Endodermal cell (in vitro differentiated cells): ENCODE measurements around the gene ZNF750. TPM values are rescaled to one million over a fixed set of nuclear protein-coding genes. Genes with fewer than 3 reads are reported as not detected.

Experiments
- DNase-seq: peaks from one replicate; pipeline ENCODE4 v3.0.0-alpha.2; 2017
- H3K27ac ChIP-seq: 2 replicates; pipeline ENCODE4 v1.5.1; 2013; ENCODE audit warnings: mild to moderate bottlenecking, low read depth, low read length, moderate library complexity
- H3K27me3 ChIP-seq: 2 replicates; pipeline ENCODE4 v1.6.1; 2013; ENCODE audit warnings: mild to moderate bottlenecking, low read length, moderate library complexity; ENCODE audit not compliant: insufficient read depth, control insufficient read depth, poor library complexity, severe bottlenecking
- H3K36me3 ChIP-seq: 2 replicates; pipeline ENCODE4 v1.7.0; 2013; ENCODE audit warnings: mild to moderate bottlenecking, low read length, moderate library complexity; ENCODE audit not compliant: control insufficient read depth, insufficient read depth
- H3K4me1 ChIP-seq: one replicate; pipeline ENCODE4 v1.7.0; 2013; ENCODE audit warnings: low read length; ENCODE audit not compliant: control insufficient read depth, insufficient read depth
- H3K4me3 ChIP-seq: 2 replicates; pipeline ENCODE4 v1.5.1; 2013; ENCODE audit warnings: mild to moderate bottlenecking, low read length, moderate library complexity
- H3K9ac ChIP-seq: 2 replicates; pipeline ENCODE4 v1.6.1; 2013; ENCODE audit warnings: mild to moderate bottlenecking, low read length, moderate library complexity; ENCODE audit not compliant: poor library complexity, severe bottlenecking; ENCODE audit errors: extremely low read depth
- H3K9me3 ChIP-seq: 2 replicates; pipeline ENCODE4 v1.6.1; 2013; ENCODE audit warnings: mild to moderate bottlenecking, low read length, moderate library complexity; ENCODE audit not compliant: control insufficient read depth
- H3K27ac Mint-ChIP-seq: 2 replicates; pipeline ENCODE4 v1.8.0; 2020; ENCODE audit warnings: mixed read lengths
- H3K27me3 Mint-ChIP-seq: 2 replicates; pipeline ENCODE4 v1.8.0; 2021; ENCODE audit warnings: mild to moderate bottlenecking, mixed read lengths; ENCODE audit not compliant: insufficient read depth
- H3K36me3 Mint-ChIP-seq: 2 replicates; pipeline ENCODE4 v1.8.0; 2020; ENCODE audit warnings: low read depth, mixed read lengths
- H3K4me1 Mint-ChIP-seq: 2 replicates; pipeline ENCODE4 v1.8.0; 2020; ENCODE audit warnings: mixed read lengths
- H3K4me3 Mint-ChIP-seq: 2 replicates; pipeline ENCODE4 v1.8.0; 2020; ENCODE audit warnings: mild to moderate bottlenecking, moderate library complexity, mixed read lengths
- H3K9me3 Mint-ChIP-seq: 2 replicates; pipeline ENCODE4 v1.8.0; 2020; ENCODE audit warnings: mild to moderate bottlenecking, mixed read lengths
- CTCF ChIP-seq: fragments of 200-600 bp; sonication (generic); conservative IDR thresholded peaks from 2 replicates; pipeline ENCODE4 v1.5.0; 2021; ENCODE audit warnings: antibody characterized with exemption, mild to moderate bottlenecking
- WGBS, 2 experiments: methylation state at CpG; one replicate each; pipeline versions ENCODE4 v1.1.5 to v1.1.7; 2013; ENCODE audit warnings: missing lambda C conversion rate in 2 of 2, mixed read lengths in 1 of 2; ENCODE audit not compliant: insufficient coverage in 1 of 2, insufficient read length in 1 of 2; 5-methylcytosine and 5-hydroxymethylcytosine counted together
- total RNA-seq, 2 donors: library from RNA; stranded (reverse); fragmentation: NEBNext Ultra II Directional in 1 of 2; extraction: Animal tissue kit (Norgen Biotek cat#: 25700) in 1 of 2; gene quantifications; 2 replicates in 1 of 2; 3 replicates in 1 of 2; pipeline ENCODE4 v1.2.1, GENCODE V29; 2021

The ZNF750 gene
- total RNA-seq, 2 donors from 2014 or later, result not detected

- WGBS, 2 experiments, result 95 to 98% methylated on average over 23 to 27 of the region's 27 CpGs
- H3K36me3 ChIP-seq, result peaks cover 20% of the 10 kb centered on the region
- Mint-ChIP-seq H3K36me3 (peaks cover 32% of the 10 kb centered on the region), H3K4me3 (no peak overlapping the region), H3K4me1 (no peaks in the 10 kb centered on the region), H3K27ac (peak overlapping the region; percentile 22), H3K9me3 (no peaks in the 10 kb centered on the region), H3K27me3 (no peaks in the 10 kb centered on the region)
- no peak overlapping the region for H3K9ac ChIP-seq
- no peaks in the 10 kb centered on the region for H3K4me1 ChIP-seq
- H3K4me3 ChIP-seq, result no peak overlapping the region
- H3K27me3 ChIP-seq, result no peaks in the 10 kb centered on the region
- no peaks in the 10 kb centered on the region for H3K9me3 ChIP-seq
- DNase-seq, result no peak
- TF ChIP-seq CTCF, result no peak
- no peak overlapping the region for H3K27ac ChIP-seq
Observed at GRCh38 chr17:82887255-82888164, 47.7 kb upstream of the ZNF750 start.

- Histone ChIP-seq H3K9me3 (no peaks in the 10 kb centered on the region), H3K27me3 (no peaks in the 10 kb centered on the region), H3K36me3 (peaks cover 13% of the 10 kb centered on the region), H3K4me3 (no peak overlapping the region), H3K4me1 (no peaks in the 10 kb centered on the region), H3K27ac (peak overlapping the region; percentile 17), H3K9ac (no peak overlapping the region)
- WGBS, 2 experiments, result 93 to 94% methylated on average over 3 to 5 of the region's 5 CpGs
- DNase-seq, result no peak
- peaks cover 3% of the 10 kb centered on the region for H3K4me1 Mint-ChIP-seq
- TF ChIP-seq CTCF, result no peak
- no peaks in the 10 kb centered on the region for H3K27me3 Mint-ChIP-seq
- H3K4me3 Mint-ChIP-seq, result no peak overlapping the region
- H3K27ac Mint-ChIP-seq, result peak overlapping the region; percentile 80
- H3K36me3 Mint-ChIP-seq, result peaks cover 25% of the 10 kb centered on the region
- H3K9me3 Mint-ChIP-seq, result no peaks in the 10 kb centered on the region
Observed at GRCh38 chr17:82884970-82885353, 45.1 kb upstream of the ZNF750 start.

- no peaks in the 10 kb centered on the region for H3K9me3 Mint-ChIP-seq
- peaks cover 9% of the 10 kb centered on the region for H3K36me3 ChIP-seq
- no peaks in the 10 kb centered on the region for H3K4me1 ChIP-seq
- H3K4me1 Mint-ChIP-seq, result peaks cover 3% of the 10 kb centered on the region
- DNase-seq, result no peak
- no peaks in the 10 kb centered on the region for H3K9me3 ChIP-seq
- no peak overlapping the region for H3K27ac ChIP-seq
- 93 to 95% methylated on average over 13 to 25 of the region's 25 CpGs for WGBS, 2 experiments
- no peak for TF ChIP-seq CTCF
- peaks cover 30% of the 10 kb centered on the region for H3K36me3 Mint-ChIP-seq
- H3K27me3 ChIP-seq, result no peaks in the 10 kb centered on the region
- no peak overlapping the region for H3K9ac ChIP-seq
- no peak overlapping the region for H3K4me3 Mint-ChIP-seq
- H3K4me3 ChIP-seq, result no peak overlapping the region
- no peaks in the 10 kb centered on the region for H3K27me3 Mint-ChIP-seq
- H3K27ac Mint-ChIP-seq, result peak overlapping the region; percentile 80
Observed at GRCh38 chr17:82884341-82884969, 44.6 kb upstream of the ZNF750 start.
